ENCODE data around the gene SF1. TPM values are rescaled to one million over a fixed set of nuclear protein-coding genes. Genes with fewer than 3 reads are reported as not detected.

Gene SF1
- total RNA-seq, 1 donor from 2014 or later: 278 TPM

DNA sequence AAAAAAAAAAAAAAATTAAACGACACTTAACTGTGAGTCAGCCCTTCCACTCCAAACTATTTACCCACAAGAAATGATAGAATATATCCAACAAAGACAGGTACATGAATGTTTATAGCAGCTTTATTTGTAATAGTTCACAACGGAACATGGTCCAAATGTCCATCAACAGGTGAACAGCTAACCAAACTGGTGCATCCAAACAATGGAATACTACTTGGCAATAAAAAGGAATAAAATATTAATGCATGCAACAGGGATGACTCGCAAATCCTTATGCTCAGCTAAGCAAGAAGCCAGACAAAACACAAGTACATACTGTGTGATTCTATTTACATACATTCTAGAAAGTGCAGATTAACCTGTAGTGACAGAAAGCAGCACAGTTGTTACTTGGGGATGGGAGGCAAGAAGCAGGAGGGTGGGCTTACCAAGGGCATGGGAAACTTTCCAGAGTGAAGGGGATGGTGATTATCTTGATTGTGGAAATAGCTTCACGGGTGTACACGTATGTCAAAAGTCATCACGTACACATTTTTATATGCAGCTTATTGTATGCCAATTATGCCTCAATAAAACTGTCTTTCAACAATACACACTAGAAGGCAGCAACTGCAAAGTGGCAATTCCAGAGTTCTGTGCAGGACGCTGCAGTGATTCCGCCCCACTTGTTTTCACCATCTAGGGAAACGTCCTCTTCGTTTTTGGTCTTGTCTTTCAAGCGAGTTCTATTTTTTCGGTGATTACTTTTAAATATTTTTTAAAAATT is 6.7 kb upstream of the SF1 start:
- no peaks in the 10 kb centered on the region for H3K9me3 ChIP-seq
- no peaks in the 10 kb centered on the region for H3K27me3 ChIP-seq
- DNase-seq (ENCODE audit: extremely low spot score in 2 of 2): no peak
- H3K27ac ChIP-seq: no peak overlapping the region
- TF ChIP-seq, protein P1, sequence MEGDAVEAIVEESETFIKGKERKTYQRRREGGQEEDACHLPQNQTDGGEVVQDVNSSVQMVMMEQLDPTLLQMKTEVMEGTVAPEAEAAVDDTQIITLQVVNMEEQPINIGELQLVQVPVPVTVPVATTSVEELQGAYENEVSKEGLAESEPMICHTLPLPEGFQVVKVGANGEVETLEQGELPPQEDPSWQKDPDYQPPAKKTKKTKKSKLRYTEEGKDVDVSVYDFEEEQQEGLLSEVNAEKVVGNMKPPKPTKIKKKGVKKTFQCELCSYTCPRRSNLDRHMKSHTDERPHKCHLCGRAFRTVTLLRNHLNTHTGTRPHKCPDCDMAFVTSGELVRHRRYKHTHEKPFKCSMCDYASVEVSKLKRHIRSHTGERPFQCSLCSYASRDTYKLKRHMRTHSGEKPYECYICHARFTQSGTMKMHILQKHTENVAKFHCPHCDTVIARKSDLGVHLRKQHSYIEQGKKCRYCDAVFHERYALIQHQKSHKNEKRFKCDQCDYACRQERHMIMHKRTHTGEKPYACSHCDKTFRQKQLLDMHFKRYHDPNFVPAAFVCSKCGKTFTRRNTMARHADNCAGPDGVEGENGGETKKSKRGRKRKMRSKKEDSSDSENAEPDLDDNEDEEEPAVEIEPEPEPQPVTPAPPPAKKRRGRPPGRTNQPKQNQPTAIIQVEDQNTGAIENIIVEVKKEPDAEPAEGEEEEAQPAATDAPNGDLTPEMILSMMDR (IDR thresholded peaks at IDR 0.05): no peak
- no peak for TF ChIP-seq POLR2A (IDR thresholded peaks at IDR 0.05)
- peaks cover 0 to 15% of the 10 kb centered on the region in 2 donors for H3K36me3 ChIP-seq
- no peak overlapping the region for H3K4me3 ChIP-seq
- intact Hi-C loops (cut with DNase I): no loop called here
- no peaks in the 10 kb centered on the region for H3K4me1 ChIP-seq

DNA sequence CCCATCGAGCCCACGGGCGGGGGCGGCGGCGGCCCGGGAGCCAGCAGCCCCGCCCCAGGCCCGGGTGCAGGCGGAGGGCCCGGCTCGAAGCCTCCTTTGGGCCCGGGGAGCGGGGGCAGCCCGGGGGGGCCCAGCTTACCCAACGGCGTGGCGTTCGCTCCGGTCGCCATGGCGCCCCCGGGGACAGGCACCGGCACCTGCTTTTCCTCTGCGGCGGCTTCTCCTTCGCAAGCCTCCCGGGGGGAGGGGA is 194 bp downstream of the SF1 start:
- no peaks in the 10 kb centered on the region for H3K27me3 ChIP-seq
- peak overlapping the region; percentile 87 to 99 for H3K4me3 ChIP-seq
- peaks cover 0 to 34% of the 10 kb centered on the region in 2 donors for H3K36me3 ChIP-seq
- no peaks in the 10 kb centered on the region for H3K9me3 ChIP-seq
- peak overlapping the region; percentile 99 for H3K27ac ChIP-seq
- DNase-seq (ENCODE audit: extremely low spot score in 2 of 2): no peak
- TF ChIP-seq POLR2A (IDR thresholded peaks at IDR 0.05): no peak
- TF ChIP-seq, protein P1 (IDR thresholded peaks at IDR 0.05): no peak
- H3K4me1 ChIP-seq: peaks cover 50% of the 10 kb centered on the region
- intact Hi-C loops (cut with DNase I): loop anchor here (5.0 kb wide), 1 partner anchor 36 kb away; the partner anchor contains the start of gene RASGRP2

DNA sequence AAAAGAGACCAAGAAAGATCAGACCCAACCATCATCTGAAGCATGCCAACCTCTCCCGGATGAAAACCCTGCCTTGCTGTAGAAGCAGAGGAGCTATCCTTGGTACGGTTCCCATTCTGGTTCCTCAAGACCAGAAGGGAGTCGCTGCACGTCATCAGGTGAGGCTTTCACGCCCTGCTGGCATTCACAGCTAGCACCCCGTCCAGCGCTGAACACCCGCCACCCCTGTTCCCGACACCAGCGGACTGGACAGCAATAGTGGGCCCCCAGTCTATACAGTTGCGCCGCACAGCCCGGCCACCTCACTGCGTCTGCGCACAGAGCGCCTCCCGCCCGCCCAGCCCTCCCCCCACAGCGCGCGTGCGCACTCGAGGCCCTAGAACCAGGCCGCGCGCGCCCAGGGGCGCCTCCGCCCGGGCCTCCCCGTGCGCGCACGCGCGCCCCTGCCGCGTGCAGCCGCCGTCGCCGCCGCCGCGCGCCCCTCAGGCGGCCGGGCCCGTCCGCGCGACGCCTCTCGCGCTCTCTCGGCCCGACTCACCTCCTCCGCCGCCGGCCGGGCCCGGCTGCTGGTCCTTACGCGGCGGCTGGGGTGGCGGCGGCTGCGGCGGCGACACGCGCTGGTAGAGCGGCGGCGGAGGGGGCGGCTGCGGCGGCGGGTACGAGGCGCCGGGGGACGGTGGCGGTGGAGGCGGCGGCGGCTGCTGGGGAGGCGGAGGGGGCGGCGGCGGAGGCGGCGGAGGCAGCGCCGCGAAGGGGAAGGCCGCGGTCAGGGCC is 706 bp downstream of the SF1 start:
- peaks cover 55% of the 10 kb centered on the region for H3K4me1 ChIP-seq
- intact Hi-C loops (cut with DNase I): loop anchor here (5.0 kb wide), 1 partner anchor 35 kb away; the partner anchor contains the start of gene RASGRP2
- H3K9me3 ChIP-seq: no peaks in the 10 kb centered on the region
- H3K27me3 ChIP-seq: no peaks in the 10 kb centered on the region
- peaks cover 0 to 39% of the 10 kb centered on the region in 2 donors for H3K36me3 ChIP-seq
- peak overlapping the region; percentile 87 to 99 for H3K4me3 ChIP-seq
- H3K27ac ChIP-seq: peak overlapping the region; percentile 99
- TF ChIP-seq POLR2AphosphoS5 (IDR thresholded peaks at IDR 0.05; ENCODE audit: insufficient read depth in 1 of 2, low read depth in 1 of 2) (peak in 1 of 2 donors; percentile 53), POLR2A (IDR thresholded peaks at IDR 0.05) (no peak)
- TF ChIP-seq, protein P1 (IDR thresholded peaks at IDR 0.05): no peak
- peak in 1 of 2 donors; percentile 94 for DNase-seq (ENCODE audit: extremely low spot score in 2 of 2)

DNA sequence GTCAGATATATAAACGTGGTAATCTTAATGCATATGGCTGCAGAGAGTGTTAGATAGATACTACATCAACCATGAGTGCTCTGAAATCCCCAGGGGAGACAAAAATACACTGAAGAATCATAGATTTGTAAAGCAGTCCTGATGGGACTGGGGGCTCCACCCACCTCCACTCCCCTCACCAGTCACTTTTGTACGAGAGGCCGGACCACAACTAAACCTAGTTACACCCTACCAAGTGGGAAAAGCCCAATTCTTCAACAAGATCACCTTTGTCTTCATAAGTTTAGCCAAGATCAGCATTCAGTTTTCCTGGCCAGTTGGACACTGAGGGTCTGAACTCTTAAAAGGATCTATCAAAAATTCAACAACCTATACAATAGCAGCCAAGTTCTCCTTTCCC is 1.5 kb downstream of the SF1 start:
- TF ChIP-seq, protein P1 (IDR thresholded peaks at IDR 0.05): no peak
- no peak for TF ChIP-seq POLR2A (IDR thresholded peaks at IDR 0.05)
- TF ChIP-seq POLR2AphosphoS5 (IDR thresholded peaks at IDR 0.05; ENCODE audit: insufficient read depth in 1 of 2, low read depth in 1 of 2): no peak
- DNase-seq (ENCODE audit: extremely low spot score in 2 of 2): no peak
- H3K4me3 ChIP-seq: peak overlapping the region; percentile 87 to 99
- H3K4me1 ChIP-seq: peaks cover 63% of the 10 kb centered on the region
- intact Hi-C loops (cut with DNase I): loop anchor here (5.0 kb wide), 1 partner anchor 35 kb away; the partner anchor contains the start of gene RASGRP2
- peak overlapping the region; percentile 78 for H3K27ac ChIP-seq
- no peaks in the 10 kb centered on the region for H3K27me3 ChIP-seq
- H3K36me3 ChIP-seq: peaks cover 0 to 47% of the 10 kb centered on the region in 2 donors
- no peaks in the 10 kb centered on the region for H3K9me3 ChIP-seq

DNA sequence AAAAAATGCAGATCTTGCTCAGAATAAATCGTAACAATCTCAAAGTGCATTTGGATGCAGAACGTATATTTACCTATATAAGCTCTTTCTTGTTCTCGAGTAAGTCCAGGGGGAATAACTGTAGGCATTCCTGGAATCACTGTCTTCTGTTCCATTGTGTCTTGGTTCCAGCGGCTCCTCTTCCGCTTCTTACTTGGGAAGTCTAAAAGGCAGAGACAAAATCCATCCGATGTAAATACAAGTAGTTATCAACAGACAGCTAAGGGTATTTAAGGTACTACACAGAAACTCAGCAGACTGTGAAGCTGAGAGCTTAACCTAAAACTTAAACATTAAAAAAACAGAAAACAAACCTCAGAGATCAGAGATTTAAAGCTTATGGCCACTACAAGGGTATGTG is 1.9 kb downstream of the SF1 start:
- H3K36me3 ChIP-seq: peaks cover 0 to 50% of the 10 kb centered on the region in 2 donors
- H3K4me1 ChIP-seq: peaks cover 66% of the 10 kb centered on the region
- no peak overlapping the region for H3K27ac ChIP-seq
- TF ChIP-seq POLR2AphosphoS5 (IDR thresholded peaks at IDR 0.05; ENCODE audit: insufficient read depth in 1 of 2, low read depth in 1 of 2) (no peak), POLR2A (IDR thresholded peaks at IDR 0.05) (no peak)
- TF ChIP-seq, protein P1 (IDR thresholded peaks at IDR 0.05): no peak
- intact Hi-C loops (cut with DNase I): loop anchor here (5.0 kb wide), 1 partner anchor 34 kb away; the partner anchor contains the start of gene RASGRP2
- H3K9me3 ChIP-seq: no peaks in the 10 kb centered on the region
- peak overlapping the region; percentile 87 to 99 for H3K4me3 ChIP-seq
- no peak for DNase-seq (ENCODE audit: extremely low spot score in 2 of 2)
- H3K27me3 ChIP-seq: no peaks in the 10 kb centered on the region

Measured in vagina (tissue), 2 donors.